HG03064 (cell line): ENCODE results near the gene DRC3.

ENCODE experiments used
- ATAC-seq: cut with Tn5 transposase; IDR thresholded peaks from one replicate; pipeline ENCODE4 v1.9.1; 2021; ENCODE audit warnings: low read depth; ENCODE audit not compliant: unreplicated experiment

Gene DRC3

GRCh38 chr17:17964710-17965109, 8.0 kb upstream of the DRC3 start:
- ATAC-seq = no peak

GRCh38 chr17:17965152-17965721, 7.4 kb upstream of the DRC3 start:
- no peak for ATAC-seq

- no peak for ATAC-seq
These were observed 6.3 kb upstream of the DRC3 start for GRCh38 chr17:17966399-17966798.

GRCh38 chr17:17970699-17971430, 1.8 kb upstream of the DRC3 start:
- ATAC-seq = no peak

- ATAC-seq = no peak
These were observed 1.1 kb upstream of the DRC3 start for GRCh38 chr17:17971431-17972125.

- no peak for ATAC-seq
These were observed 241 bp downstream of the DRC3 start for GRCh38 chr17:17972952-17973254.

- ATAC-seq = no peak
These were observed 2.8 kb downstream of the DRC3 start for GRCh38 chr17:17975436-17975835.

GRCh38 chr17:17976931-17977570, 4.4 kb downstream of the DRC3 start:
- no peak for ATAC-seq

- ATAC-seq = no peak
These were observed 6.1 kb downstream of the DRC3 start for GRCh38 chr17:17978481-17979424.

GRCh38 chr17:17979778-17980177, 7.1 kb downstream of the DRC3 start:
- no peak for ATAC-seq

- no peak for ATAC-seq
These were observed 8.7 kb downstream of the DRC3 start for GRCh38 chr17:17981330-17981729.

- no peak for ATAC-seq
These were observed 10.1 kb downstream of the DRC3 start for GRCh38 chr17:17982801-17983200.

GRCh38 chr17:17983376-17983775, 10.7 kb downstream of the DRC3 start:
- ATAC-seq = no peak

- no peak for ATAC-seq
These were observed 11.1 kb downstream of the DRC3 start for GRCh38 chr17:17983776-17984175.

GRCh38 chr17:17985153-17985552, 12.5 kb downstream of the DRC3 start:
- ATAC-seq = no peak

- ATAC-seq = no peak
These were observed 12.9 kb downstream of the DRC3 start for GRCh38 chr17:17985555-17985954.

- ATAC-seq = no peak
These were observed 14.7 kb downstream of the DRC3 start for GRCh38 chr17:17987187-17987896.

GRCh38 chr17:17987901-17988300, 15.2 kb downstream of the DRC3 start:
- ATAC-seq = no peak

GRCh38 chr17:17988427-17988945, 15.8 kb downstream of the DRC3 start:
- no peak for ATAC-seq

- no peak for ATAC-seq
These were observed 16.4 kb downstream of the DRC3 start for GRCh38 chr17:17989081-17989480.
